HepG2 (cell line): Measurements from ENCODE around the gene SLC26A3.

Experiments
- CTCF ChIP-seq: sonication (generic); formaldehyde crosslinking; IDR thresholded peaks from 2 replicates; pipeline ENCODE4 v1.5.0; 2020; ENCODE audit warnings: mild to moderate bottlenecking, missing genetic modification reagents, moderate library complexity
- FOXJ3 ChIP-seq: sonication (generic); formaldehyde crosslinking; IDR thresholded peaks from 2 replicates; pipeline ENCODE4 v1.4.0; 2020; ENCODE audit warnings: missing genetic modification reagents, mild to moderate bottlenecking, borderline replicate concordance
- POLR2A ChIP-seq, 2 experiments: IDR thresholded peaks; 2 replicates each; pipeline ENCODE4 v1.6.1; 2011; ENCODE audit warnings: low read depth in 2 of 2, low read length in 2 of 2, mild to moderate bottlenecking in 1 of 2, moderate library complexity in 1 of 2; ENCODE audit not compliant: insufficient read depth in 1 of 2
- YY1 ChIP-seq: IDR thresholded peaks from 2 replicates; pipeline ENCODE4 v1.6.1; 2011; ENCODE audit warnings: low read length, low read depth, moderate library complexity, mild to moderate bottlenecking; ENCODE audit not compliant: insufficient read depth, insufficient replicate concordance
- ZNF639 ChIP-seq: conservative IDR thresholded peaks from 2 replicates; pipeline ENCODE4 v1.6.1; 2018; ENCODE audit warnings: missing genetic modification reagents

- TF ChIP-seq ZNF639 (CRISPR knock-in tag), result no peak
- no peak for TF ChIP-seq POLR2A (IDR thresholded peaks at IDR 0.05; ENCODE audit: insufficient read depth in 1 of 2, low read depth in 2 of 2, low read length in 2 of 2)
- no peak for TF ChIP-seq CTCF
- no peak for TF ChIP-seq YY1
- no peak for TF ChIP-seq FOXJ3 (CRISPR knock-in tag)
These were observed 34.1 kb upstream of the SLC26A3 start for GRCh38 chr7:107837145-107837512.
